GM21717 (cell line): Measurements from ENCODE around the gene SASH1.
"Not testable (repeated sequence)": the region's sequence is repeated elsewhere in the genome, so short reads cannot be mapped to it uniquely, and the experiment has no call there.

Source experiments
- ATAC-seq: cut with Tn5 transposase; IDR thresholded peaks from one replicate; pipeline ENCODE4 v1.9.1; 2021; ENCODE audit warnings: mild to moderate bottlenecking, moderate library complexity; ENCODE audit not compliant: unreplicated experiment

SASH1 gene

DNA sequence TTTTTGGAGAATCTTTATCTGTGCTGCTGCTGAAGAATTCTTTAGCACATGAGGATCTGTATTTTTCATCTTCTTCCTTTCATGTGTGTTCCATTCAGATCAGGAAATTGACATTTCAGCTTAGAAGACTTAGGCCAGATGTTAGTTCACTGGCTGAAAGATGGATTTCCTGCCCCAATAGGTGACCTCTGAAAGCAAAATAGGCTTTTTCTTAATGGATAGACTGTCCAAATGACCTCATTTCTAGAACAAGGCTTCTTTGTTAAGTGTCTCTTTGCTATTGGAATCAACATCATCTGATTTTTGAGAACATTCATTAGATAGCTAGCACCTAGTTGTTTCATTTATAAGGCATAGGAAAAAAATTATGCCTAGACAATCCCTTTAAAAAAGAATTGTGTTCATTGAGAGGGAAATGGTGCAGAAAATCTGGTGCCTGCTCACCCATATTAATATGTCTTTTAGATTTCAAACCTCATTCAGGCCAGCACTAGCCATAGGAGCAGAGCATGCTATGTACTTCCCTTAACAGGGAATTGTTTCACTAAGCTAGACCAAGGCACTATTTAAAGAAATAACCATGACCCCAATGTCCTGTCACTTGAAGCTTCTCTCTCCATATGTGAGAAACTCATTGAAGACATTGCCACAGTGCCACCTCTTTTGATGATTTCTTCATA is 13.6 kb upstream of the SASH1 start:
- ATAC-seq, result no peak

DNA sequence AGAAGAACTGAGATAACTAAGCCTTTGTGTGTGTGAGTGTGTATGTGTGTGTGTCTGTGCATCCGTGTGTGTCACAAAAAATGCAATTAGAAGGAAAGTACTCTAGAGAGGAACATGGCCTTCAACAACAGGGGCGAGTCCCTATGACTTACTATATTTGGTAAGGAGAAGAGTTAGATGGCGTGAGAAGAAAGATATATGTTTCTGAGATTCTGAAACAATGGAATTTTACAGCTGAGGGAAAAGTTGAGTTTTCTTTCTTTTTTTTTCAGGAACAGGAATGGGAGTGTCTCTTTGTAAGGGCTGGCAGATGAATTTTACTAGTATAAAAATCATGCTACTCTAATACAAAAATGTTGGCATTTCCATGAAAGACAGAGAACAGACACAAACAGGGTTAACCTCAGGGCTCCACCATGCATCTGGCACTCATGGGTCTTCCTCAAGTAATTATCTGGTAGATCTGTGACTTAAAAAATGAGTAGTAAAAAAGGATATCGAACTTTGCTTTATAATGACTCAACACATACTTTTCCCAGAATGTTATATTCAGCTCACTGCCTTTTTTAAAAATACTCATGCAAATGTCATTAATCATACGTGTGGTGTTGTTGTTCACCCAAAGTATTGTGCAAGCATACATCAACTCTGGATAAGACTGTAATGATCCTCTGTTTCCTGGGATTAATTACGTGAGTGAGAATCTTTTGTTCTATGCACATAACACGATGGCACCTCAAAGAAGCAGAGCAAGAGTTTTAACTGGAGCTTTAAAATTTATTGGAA is 12.8 kb upstream of the SASH1 start:
- no peak for ATAC-seq

DNA sequence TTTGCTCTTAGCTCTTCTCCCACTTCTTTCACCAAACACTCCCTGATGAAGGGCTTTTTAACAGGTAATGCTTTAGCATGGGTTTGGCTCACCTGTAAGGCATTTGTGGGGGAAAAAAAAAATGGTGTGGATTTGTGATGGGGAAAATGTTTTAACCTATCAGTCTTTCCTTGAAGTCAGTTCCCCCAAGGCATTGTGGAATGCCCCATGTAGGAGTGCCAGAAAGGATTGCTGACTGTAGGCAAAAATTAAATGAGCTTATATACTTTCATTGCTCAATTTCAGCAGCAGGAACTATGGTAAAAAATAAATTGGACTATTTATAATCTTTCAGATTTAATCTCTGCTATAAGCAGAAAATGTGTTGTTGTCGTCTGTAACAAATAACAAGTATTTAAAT is 10.6 kb upstream of the SASH1 start:
- no peak for ATAC-seq

DNA sequence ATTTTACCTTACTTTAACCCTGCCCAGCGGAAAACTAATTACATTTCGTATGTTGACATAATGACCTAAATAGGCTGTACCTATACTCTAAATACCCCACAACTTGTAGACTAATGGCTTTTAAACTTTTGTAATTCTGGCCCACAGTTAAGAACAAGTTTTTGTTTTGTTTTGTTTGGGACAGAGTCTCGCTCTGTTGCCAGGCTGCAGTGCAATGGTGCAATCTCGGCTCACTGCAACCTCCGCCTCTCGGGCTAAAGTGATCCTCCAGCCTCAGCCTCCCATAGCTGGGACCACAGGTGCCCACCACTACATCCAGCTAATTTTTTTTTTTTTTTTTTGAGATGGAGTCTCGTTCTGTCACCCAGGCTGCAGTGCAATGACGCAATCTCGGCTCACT is 5.7 kb upstream of the SASH1 start:
- no peak for ATAC-seq

DNA sequence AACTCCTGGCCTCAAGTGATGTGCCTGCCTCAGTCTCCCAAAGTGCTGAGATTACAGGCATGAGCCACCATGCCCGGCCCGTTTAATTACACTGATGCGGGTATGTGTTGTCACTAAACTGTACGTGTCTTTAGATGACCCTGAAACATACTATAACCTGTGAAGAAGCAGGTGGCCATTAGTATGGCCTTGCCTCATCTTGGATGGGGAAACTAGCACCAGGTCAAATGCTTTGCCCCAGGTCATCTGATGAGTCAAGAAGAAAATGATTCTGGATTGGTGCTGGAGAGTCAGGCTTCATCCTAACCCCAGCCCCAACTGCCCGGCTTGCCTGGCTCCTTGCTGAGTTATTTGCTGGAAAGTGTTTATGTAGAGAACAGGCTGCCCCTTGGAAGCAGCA is 2.9 kb upstream of the SASH1 start:
- ATAC-seq, result no peak

DNA sequence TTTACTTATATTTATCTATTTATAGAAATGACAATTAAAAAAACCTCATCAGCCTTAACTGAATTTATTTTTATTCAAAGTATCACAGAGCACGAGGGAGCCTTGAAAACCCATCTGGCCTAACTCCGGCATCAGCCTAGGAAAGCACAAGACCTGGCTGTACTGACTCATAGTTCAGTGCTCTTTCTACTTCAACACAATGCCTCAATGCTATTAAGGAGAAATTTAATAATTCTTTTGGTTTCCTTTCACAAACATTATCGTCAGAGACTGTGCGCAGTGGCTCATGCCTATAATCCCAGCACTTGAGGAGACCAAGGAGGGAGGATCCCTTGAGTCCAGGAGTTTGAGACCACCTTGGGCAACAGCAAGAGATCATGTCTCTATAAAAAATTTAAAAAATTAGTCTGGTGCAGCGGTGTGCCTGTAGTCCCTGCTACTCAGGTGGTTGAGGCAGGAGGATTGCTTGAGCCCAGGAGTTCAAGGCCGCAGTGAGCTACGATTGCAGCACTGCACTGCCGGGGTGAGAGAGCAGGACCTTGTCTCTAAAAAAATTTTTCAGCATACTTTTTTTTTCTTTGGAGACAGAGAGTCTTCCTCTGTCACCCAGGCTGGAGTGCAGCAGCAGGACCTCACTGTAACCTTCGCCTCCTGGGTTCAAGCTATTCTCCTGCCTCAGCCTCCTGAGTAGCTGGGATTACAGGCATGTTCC is 1.9 kb upstream of the SASH1 start:
- no peak for ATAC-seq

DNA sequence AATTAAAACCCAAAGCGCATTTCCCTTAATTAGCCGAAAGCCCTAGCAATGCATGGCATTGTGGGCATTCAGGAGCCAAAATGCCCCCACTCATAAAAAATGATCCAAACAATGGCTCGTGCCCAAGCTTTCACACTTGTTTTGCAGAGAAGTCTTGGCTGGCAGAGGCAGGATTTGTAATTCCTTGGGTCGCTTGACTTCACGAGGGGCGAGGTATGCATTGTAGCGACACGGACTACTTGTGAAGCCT is 613 bp upstream of the SASH1 start:
- ATAC-seq, result no peak

DNA sequence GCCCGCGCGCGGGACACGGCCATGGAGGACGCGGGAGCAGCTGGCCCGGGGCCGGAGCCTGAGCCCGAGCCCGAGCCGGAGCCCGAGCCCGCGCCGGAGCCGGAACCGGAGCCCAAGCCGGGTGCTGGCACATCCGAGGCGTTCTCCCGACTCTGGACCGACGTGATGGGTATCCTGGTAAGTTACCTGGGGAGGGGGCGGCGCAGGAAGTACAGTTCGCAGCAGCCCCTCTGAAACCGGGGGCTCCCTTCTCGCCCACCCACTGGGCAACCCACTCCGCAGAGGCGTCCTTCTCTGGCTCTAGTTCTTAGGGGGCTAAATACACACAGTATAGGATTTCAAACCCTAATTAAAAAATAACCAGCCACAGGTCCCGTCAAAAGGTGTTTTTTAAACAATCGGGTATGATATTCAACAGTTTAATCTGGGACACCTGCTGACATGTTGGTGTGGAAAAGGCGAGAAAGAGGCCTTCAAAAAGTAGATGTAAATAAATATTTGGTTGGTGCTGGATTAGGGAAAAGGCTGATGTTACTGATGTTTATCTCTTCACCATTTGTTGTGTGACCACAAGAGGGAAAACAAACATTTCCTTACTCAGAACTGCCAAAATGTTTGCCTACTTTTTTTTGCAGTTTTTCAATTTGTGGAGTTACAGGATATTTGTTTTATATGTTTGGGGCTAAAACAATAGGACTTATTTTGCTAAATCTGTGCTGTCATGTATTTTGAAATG is 577 bp downstream of the SASH1 start:
- ATAC-seq, result no peak

DNA sequence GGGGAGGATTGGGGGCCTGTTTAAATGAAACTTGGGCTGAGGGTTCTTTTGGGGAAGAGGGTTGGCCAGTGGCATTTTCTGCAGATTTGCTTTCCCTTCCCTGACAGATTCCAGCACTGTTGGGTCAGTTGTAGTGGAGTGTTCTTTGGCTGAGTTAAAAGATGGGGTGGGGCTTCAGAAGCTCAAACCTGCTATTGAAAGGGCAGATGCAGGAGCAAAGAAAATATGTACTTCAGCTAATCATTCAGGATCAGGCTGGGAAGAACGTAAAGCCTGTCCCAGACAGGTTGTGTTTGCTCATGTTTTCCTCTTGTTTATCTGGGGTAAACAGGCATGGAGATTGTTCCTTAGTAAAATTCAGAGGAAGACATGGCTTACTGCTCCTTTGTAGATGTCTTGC is 2.5 kb downstream of the SASH1 start:
- no peak for ATAC-seq

DNA sequence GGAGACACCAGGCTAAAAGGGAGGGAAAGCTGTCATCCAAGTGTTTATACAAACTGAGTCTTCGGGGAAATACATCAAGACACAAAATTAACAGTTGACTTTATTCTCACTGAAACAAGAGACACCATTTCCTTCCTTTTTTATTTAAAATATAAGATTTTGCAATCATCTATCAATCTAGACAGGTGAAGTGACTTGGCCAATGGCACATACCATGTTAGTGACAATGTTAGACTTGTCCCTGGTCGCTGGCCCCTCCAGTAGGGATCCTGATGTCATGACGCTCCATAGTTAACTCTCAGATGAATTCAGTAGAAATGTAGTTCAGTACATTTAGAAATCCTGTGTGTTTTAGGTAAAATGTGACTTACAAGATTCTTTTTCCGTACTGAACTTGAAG is 2.9 kb downstream of the SASH1 start:
- no peak for ATAC-seq

DNA sequence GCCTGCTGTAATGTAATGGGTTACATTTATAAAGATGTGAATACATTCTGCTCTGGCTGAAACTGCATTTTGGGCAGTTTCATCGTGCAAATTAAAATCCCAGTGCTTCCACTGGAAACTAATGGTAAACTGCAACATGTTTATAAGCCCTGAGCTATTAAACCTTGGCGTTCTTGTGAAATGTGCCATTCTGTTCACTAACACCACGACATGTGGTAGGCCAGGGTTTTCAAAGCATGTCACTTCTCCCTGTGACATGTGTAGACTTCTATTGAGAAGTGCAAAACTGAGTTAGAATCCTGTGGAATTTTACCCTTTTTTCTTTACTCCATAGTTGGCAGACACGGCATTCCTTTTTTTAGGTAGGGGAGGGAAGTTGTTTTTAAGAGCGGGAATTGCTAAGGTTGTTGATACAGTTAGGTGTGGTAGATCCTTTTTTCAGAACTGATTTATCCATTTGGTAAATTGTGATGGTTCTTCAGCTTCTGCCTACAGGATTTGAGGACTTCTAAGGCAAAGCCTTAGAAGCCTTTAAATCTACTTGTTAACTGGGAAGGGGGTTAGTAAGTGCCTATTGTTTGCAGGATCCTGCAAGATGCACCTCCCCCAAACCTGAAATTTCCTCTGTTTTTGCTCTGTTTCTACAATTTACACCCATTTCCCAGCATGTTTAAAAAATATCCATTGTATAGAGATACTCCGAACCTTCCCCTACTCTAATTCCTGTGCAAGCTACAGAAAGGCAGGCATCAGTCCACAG is 4.2 kb downstream of the SASH1 start:
- no peak for ATAC-seq

DNA sequence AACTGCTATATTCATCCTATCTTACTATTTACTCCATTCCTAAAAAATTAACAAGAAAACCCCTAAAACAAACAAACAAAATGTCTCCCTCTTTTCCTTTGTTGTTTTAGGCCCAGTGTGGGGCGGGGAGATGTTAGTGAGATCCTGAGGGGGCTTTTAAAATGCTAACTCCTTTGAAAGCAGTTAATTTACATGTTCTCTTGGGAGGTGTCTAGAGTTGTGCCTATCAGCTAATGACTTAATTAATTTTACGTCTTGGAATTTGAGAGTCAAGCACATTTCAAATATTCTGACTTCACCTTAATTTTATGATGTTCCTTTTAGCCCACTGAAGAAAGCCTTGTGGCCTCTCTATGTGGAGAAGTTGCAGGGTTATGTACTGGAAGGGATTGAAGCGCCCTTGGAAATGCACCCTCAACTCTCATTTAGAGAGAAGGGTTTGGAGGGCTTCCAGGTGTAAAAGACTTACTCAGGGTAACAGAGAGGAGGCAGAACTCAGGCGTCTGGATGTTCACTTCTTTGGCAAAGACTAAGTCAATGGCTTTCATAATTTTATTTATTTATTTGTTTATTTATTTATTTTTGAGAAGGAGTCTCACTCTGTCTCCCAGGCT is 4.9 kb downstream of the SASH1 start:
- ATAC-seq, result no peak

DNA sequence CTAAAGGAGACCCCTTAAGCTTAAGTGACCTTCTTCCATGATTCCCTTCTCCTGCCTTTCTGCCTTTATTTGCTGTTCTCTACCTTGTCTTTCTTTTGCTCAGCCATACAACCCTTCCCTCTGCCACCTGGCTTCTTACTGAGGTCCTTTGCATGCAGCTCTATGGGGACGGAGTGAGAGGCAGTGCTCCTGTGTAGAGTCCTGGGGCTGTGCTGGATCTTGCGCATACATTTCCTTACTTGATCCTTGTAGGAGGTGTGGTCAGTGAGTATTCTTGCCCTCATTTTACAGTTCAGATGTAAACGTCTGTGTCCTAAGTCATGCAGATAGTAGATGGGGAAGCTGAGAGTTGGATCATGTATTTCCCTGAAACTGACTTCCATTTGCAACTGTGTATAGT is 5.7 kb downstream of the SASH1 start:
- no peak for ATAC-seq

DNA sequence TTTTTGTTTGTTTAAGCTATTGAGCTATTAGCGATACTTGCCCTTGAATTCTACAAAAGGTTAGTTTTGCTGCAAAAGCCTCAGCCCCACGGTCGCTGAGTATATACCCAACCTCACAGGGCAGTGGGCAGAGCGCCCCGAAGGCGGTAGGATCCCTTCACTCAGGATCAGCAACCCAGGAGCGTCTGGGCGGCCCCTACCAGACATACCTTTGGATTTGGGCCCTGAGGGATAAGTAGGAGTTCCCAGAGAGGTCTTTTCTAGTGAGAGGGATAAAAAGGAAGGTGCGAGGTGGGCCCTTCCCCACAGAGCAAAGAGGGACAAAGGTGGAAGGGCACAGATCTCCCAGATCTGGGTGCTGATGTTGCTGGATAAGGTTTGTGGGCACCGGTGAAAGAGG is 6.1 kb downstream of the SASH1 start:
- no peak for ATAC-seq

DNA sequence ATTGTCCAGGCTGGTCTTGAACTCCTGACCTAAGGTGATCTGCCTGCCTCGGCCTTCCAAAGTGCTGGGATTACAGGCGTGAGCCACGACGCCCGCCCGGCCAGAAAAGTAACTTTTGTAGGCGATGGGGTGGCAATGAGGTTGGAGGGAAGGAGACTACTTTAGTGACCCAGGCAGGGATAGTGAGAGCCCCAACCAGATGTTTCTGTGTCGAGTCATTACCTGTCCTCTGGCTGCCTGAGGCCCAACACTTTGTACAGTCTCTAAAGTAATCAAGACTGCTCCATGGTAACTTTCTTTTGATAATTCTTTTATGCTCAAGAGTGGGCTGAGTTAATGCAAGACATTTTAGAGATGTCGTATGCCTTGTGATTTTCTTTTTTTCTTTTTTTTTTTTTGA is 6.8 kb downstream of the SASH1 start:
- ATAC-seq, result no peak

DNA sequence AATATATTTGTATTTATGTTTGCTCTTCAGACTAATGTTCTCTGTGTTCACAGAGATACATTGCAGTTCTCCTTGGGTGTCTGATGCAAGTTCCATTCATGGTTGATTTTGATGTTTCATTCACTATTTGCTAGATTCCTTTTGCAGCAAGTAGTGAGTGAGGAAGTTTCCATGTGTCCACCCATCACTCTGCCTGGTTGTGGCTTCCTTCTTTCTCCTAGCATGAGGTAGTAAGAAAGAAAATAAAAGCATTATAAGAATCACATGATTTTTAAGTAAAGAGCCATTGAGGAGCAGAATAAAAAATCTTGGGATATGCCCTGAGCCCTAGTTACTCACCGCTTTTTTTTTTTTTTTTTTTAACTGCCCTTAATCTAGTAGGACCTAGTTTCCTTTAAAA is 8.7 kb downstream of the SASH1 start:
- no peak for ATAC-seq

DNA sequence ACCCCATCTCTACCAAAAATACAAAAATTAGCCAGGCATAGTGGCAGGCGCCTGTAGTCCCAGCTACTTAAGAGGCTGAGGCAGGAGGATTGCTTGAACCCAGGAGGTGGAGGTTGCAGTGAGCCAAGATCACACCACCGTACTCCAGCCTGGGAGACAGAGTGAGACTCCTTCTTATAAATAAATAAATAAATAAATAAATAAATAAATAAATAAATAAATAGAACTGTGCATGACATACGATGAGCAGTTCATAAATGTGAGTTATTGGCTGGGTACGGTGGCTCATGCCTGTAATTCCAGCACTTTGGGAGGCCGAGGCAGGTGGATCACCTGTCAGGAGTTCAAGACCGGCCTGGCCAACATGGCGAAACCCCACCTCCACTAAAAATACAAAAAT is 9.8 kb downstream of the SASH1 start:
- not testable (repeated sequence) for ATAC-seq

DNA sequence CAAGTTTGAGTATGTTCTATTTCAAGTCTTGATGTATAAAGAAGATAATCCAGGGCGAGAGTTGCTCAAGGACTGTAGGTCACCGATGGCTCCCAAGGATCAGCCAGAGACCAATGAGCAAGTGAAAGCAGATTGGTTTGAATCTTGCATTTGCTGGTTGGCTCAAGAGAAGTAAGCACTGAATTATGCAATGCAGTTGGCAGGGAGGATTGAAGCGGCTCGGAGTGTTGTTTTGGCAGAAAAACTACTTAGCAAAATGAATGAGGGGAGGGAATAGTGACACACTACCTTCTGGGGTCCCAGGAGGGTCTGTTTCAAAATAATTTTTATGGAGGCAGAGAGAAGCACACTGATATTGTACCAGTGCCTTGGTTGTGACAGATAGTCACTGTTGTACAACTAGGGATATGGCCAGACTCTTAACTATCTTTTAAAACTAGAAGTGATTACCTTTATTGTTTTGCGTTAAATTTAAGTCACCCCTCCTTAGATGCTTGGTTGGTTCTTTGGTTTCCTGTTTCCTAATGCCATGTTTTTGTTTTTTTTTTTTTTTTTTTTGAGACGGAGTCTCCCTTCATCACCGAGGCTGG is 15.7 kb downstream of the SASH1 start:
- no peak for ATAC-seq

DNA sequence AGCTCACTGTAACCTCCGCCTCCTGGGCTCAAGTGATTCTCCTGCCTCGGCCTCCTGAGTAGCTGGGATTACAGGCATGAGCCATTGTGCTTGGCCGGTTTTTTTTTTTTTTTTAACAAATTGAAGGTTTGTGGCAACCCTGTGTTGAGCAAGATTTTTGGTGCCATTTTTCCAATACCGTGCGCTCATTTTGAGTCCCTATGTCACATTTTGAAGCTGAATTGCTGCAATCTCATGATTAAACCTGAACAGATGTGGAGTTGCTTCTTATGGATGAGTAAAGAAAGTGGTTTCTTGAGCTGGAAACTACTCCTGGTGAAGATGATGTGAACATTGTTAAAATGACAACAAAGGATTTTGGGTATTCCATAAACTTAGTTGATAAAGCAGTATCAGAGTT is 16.6 kb downstream of the SASH1 start:
- ATAC-seq, result no peak
